ENCODE measurements around the gene PRKCSH.

DNA sequence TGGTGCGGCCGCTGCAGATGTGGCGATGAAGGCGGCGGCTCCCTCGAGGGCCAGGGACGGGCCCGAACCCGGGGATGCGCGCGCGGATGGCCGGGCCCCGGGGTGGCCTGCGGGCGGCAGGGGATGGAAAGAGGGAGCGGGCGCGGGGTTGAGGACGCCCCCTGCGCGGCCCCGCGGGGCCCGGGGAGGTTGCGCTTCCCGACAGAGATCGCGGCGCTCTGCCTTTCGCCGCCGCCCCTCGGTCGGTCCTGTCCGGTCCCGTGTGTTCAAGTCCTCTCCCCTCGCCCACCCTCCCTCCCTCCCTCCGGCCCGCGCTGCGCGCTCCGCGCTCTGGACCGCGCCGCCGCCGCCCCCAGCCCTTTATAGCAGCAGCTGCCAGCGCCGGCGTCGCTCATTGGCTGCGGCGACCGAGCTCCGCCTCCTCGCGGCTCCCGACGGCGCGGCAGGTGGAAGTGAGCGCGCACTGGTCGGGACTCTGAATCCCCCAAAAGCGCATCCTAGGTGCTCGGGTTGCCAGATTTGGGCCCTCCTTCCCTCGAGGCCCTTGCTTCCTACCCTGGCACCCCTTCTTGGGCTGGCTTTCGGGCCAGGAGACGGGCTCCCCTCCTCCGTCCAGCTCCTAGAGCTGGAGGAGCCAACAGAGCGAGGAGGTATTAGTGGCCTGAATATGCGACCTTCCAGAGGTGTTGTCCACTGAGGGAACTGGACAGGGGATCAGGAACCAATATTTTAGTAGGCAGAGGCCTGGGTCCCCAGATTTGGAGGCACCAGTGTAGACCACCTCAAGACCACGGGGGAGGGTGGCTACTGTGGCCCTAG is 45.5 kb downstream of the PRKCSH start, which contains the start of gene ELAVL3:
- TF ChIP-seq, protein P1, sequence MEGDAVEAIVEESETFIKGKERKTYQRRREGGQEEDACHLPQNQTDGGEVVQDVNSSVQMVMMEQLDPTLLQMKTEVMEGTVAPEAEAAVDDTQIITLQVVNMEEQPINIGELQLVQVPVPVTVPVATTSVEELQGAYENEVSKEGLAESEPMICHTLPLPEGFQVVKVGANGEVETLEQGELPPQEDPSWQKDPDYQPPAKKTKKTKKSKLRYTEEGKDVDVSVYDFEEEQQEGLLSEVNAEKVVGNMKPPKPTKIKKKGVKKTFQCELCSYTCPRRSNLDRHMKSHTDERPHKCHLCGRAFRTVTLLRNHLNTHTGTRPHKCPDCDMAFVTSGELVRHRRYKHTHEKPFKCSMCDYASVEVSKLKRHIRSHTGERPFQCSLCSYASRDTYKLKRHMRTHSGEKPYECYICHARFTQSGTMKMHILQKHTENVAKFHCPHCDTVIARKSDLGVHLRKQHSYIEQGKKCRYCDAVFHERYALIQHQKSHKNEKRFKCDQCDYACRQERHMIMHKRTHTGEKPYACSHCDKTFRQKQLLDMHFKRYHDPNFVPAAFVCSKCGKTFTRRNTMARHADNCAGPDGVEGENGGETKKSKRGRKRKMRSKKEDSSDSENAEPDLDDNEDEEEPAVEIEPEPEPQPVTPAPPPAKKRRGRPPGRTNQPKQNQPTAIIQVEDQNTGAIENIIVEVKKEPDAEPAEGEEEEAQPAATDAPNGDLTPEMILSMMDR (IDR thresholded peaks at IDR 0.05; ENCODE audit: low read length): no peak
- TF ChIP-seq EZH2 (IDR thresholded peaks at IDR 0.05; ENCODE audit: borderline replicate concordance, low read length): no peak
